GM18519 (cell line): ENCODE data around the gene RNF207.
"Not testable (repeated sequence)": the region's sequence is repeated elsewhere in the genome, so short reads cannot be mapped to it uniquely, and the experiment has no call there.

Source experiments
- ATAC-seq: cut with Tn5 transposase; IDR thresholded peaks from one replicate; pipeline ENCODE4 v1.9.1; 2021; ENCODE audit warnings: mild to moderate bottlenecking, moderate library complexity; ENCODE audit not compliant: unreplicated experiment, low FRiP score

Gene RNF207

DNA sequence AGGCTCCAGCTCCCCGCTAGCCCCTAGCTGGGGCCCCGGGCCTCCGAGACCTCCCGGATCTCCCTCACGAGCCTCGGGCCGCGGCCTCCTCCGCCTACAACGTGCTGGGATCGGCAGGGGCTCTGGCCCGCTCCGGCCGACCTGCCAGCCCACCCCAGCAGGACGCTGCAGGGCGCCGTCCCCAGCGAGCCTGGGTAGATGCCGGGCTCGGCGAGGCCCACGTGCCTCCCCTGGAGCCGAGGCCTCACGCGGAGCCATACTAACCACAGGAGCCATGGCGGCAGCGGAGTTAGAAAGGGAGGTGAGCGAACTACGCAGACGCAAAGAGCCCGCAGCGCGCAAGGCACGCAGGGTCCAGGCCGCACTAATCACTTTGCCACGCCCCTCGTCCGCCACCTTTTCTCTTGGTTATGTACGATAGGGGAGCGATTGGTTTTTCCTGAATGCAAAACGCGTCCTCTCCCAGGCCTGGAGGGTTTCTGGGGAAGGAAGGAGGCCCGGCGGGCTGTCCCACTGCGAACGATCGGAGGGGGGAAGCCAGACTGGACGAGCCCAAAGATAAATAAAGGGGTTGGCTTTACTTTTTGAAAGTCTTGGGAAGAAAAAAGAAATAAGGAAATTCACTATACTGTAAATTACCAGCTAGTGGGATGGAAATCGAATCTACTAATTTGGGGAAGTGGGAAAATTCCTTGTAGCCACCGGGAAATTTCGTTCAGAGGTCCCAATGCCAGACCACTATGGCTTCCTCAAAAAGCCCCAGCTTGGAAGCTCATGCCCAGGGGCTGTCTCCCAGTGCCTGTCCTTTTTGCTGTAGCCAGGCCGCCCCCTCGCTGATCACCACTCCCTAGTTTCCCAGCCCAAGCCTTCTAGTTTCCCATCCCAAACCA, 6.4 kb upstream of the RNF207 start, which contains the start of gene RPL22:
Gene RPL22 (minus strand): TSS at position 298 of the 890 bp plus-strand sequence. CDS start 22 bp downstream, at position 276.
- peak; percentile 92 for ATAC-seq

DNA sequence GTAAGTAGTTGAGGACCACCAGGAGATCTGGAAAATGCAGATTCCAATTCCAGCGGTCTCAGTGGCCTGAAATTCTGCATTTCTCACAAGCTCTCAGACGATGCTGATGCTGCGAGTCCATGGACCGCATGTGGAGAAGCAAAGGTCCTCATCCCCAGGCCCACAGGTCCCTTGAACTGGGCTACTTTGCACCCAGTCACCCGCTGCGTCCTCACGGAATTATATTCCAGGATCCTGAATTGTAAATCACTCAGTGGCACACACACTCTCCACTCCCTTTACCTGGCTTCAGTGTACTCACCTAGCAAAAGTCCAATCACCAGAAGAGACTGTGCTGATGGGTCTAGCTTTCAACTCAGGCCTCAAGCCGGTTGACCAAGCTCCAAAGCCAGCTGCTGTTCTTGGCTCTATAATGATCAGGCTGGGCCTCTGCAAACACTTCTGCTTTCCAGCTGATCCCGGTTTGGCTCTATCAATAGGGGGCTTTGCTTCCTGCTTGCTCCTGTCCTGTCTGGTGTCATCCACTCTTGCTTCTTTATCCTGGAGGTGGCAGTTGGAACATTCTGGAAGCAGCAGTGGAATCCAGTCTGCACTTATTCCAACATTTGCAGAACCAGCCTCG, 5.6 kb upstream of the RNF207 start:
- ATAC-seq, result no peak

DNA sequence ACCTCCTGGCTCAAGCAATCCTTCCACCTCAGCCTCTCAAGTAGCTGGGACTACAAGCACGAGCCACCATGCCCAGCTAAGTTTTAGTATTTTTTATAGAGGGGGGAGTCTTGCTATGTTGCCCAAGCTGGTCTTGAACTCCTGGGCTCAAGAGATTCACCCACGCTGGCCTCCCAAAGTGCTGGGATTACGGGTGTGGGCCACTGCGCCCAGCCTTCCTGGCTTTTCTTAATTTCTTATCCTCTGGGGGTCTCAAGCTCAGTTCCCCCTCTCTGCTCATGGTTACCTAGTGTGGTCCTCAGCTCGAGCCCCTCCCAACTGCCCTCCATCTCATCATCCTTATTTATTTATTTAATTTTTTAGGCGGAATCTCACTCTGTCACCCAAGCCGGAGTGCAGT, 3.7 kb upstream of the RNF207 start:
- no peak for ATAC-seq

DNA sequence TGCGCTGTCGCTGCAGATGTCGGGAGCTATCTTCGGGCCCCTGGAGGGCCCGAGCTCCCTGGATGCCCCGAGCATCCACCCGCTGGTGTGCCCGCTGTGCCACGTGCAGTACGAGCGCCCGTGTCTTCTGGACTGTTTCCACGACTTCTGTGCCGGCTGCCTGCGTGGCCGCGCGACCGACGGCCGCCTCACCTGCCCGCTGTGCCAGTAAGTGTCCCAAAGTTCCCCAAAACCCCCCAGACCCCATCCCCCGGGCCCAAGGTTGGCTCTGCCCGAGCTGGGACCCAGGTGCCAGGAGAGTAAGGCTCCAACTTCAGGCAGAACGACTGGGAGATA, 569 bp downstream of the RNF207 start:
- no peak for ATAC-seq

DNA sequence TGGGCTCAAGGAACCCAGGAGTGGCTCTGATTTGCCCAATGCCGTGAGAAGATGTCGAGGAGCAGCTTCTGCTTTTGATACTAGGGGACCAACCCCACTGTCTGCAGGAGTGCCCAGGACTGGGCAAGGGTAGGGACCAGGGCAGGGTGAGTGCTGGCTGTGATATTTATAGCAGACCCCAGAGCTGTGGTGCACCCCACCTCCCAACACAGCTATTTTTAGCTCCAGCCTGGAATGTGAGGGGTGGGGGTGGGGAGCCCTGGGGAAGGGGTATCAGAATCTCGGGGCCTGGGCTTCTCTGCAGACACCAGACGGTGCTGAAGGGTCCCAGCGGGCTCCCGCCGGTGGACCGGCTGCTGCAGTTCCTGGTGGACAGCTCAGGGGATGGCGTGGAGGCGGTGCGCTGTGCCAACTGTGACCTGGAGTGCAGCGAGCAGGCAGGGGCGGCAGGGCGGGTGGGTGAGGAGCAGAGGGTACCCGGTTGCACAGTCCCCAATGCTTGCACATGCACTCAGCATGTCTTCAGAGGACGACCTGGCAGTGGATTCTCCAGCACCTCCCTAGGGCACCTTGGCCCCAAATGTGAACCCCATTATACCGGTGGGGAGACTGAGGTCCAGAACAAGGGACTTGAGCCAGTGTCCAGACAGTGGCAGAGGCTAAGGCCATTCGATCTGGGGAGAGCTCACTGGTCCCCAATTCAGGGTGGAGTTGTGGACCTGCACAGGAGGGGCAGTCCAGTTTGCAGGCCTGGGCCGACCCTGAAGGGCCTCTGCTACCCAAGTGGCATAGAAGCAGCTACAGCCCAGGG, 1.4 kb downstream of the RNF207 start:
- ATAC-seq, result no peak

DNA sequence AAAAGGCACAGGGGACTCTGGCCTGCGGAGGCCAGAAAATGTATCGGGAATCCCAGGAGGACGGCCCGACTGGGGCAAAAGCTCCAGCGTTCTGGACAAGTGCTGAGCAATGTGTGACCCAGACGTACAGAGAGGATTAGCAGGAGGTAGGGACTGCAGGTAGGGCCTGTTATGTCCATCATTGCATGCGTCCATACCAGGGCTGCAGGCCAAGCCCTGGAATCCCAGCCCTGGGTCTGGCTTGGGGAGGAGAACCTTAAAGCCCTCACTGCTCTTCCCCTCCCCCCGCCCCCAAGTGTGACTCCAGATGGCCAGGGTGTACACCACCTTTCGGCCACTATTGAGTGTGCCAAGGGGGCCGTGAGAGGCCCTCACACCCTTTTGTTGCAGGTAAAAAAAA, 2.0 kb downstream of the RNF207 start:
- no peak for ATAC-seq

DNA sequence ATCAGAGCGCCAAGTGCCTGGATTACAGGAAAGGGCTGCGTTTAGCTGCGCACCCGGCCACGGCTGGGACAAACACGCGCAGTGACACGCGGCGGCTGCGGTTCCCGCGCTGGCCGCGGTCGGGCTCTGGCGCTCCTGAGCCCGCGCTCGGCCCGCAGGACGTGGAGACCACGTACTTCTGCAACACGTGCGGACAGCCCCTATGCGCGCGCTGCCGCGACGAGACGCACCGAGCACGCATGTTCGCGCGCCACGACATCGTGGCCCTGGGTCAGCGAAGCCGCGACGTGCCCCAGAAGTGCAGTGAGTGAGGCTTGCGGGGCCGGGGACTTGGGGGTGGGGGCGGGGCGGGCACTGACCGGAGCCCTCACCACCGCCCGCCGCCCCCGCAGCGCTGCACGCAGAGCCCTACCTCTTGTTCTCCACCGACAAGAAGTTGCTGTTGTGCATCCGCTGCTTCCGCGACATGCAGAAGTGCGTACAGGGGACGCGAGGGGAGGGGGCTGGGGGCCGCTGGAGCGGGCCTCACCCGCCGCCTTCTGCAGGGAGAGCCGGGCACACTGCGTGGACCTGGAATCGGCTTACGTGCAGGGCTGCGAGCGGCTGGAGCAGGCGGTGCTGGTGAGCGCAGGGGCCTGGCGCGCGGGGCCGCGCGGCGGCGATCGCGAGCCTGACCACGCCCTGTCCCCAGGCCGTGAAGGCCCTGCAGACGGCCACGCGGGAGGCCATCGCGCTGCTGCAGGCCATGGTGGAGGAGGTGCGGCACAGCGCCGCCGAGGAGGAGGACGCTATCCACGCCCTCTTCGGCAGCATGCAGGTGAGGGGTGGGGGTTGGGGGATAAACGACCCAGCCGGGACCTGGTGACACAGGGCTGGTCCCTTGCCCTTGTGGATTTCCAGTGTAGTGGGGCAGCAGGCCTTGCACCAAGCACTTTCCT, 3.1 kb downstream of the RNF207 start:
- ATAC-seq, result no peak

DNA sequence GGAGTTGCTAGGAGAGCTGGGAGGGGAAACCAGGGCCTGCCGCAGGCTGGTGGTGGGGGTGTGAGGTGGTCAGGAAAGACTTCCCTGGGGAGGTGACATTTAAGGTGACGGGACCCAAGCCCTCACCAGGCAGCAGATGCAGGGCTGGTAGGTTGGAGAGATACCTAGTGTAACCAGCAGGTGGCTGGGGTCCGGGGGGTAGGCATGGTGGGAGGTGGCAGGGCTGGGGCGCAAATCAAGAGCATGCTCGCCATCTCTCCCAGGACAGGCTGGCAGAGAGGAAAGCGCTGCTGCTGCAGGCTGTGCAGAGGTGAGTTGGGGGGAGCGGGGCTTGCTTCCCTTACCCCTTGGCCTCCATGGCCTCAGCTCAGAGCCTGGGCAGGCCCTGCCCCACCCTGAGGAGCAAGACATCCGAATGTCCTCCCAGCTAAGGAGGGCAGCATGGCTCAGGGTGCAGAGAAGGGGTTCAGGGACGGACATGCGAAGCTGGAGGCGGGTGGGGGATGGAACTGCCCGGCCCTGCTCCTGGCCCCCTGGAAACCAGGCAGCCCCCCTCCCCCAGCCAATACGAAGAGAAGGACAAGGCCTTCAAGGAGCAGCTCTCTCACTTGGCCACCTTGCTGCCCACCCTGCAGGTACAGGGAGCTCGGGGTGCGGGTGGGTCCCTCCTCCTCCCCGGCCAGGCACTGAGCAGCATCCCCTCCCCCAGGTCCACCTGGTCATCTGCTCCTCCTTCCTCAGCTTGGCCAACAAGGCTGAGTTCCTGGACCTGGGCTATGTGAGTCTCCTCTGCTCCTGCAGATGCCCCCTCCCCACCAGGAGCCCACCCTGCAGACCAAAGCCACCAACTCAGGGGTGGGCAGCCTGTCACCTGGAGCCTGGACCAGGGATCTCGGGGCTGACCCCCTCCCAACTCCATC, 4.0 kb downstream of the RNF207 start:
- no peak for ATAC-seq

DNA sequence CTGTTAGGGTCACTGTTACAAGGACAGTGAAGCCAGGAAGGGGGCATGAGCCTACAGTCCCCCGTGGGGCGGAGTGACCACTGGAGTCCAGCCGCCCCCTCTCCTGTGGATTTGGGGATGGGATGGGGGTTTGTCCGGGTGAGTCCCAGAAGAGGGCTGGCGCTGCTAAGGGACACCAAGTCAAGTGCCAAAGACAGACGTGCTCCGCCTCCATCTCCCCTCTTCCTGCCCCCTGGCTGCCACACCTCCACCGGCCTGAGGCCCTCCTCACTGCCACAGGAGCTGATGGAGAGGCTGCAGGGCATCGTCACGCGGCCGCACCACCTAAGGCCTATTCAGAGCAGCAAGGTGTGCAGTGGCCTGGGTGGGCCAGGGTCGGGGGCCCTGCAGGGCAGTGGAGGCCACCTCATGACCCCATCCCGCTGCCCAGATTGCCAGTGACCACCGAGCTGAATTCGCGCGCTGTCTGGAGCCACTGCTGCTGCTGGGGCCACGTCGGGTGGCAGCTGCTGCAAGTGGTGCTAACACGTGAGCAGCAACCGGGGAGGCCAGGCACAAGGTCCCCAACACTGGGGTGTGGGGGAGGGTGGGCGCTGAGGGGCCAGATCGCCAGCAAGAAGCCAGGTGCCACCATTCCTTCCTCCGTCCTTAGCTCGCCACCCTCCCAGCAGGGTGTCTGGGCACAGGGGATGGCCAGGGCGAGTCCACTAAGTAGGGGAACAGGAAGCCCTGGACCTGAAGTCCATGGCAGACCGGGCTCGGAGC, 4.9 kb downstream of the RNF207 start:
- ATAC-seq, result no peak

DNA sequence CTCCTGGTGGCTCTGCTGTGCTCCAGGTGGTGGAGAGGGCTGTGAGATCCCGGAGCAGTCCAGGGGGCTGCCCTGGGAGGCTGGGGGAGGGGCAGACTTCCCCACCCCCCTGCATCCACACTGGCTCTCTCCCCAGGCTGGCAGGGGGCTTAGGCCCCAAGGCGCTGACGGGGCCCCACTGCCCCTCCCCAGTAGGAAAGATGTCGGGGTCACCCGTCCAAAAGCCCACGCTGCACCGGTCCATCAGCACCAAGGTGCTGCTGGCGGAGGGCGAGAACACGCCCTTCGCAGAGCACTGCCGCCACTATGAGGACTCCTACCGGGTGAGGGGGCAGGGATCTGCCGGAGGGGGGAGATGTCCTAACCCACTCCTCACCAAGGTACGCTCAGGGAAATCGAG, 5.8 kb downstream of the RNF207 start:
- no peak for ATAC-seq

DNA sequence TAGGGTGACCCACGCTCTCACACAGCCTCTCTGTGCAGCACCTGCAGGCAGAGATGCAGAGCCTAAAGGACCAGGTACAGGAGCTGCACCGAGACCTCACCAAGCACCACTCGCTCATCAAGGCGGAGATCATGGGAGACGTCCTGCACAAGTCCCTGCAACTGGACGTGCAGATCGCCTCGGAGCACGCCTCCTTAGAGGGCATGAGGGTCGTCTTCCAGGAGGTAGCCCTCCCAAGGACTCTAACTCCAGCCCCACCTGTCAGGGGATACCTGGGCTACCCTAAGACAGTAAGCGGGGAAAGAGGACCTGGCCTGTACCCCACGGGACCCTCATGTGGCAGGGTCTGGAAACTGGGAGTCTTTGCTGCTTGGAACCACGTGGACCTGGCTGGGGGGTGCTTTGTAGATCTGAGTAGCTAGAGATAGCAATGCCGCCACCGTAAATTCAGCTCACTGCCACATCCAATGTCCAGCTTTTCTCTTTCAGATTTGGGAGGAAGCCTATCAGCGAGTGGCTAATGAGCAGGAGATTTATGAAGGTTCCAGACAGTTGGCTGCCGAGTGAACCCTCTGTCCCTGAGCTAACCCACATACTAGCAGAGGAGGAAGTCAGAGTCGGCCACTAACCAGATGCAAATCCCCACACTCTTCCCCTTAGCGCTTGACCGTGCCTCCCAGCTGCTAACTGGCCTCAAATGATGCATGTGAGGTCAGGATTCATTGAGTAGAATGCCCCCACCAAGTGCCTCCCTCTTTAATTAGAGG, 6.5 kb downstream of the RNF207 start:
- no peak for ATAC-seq

DNA sequence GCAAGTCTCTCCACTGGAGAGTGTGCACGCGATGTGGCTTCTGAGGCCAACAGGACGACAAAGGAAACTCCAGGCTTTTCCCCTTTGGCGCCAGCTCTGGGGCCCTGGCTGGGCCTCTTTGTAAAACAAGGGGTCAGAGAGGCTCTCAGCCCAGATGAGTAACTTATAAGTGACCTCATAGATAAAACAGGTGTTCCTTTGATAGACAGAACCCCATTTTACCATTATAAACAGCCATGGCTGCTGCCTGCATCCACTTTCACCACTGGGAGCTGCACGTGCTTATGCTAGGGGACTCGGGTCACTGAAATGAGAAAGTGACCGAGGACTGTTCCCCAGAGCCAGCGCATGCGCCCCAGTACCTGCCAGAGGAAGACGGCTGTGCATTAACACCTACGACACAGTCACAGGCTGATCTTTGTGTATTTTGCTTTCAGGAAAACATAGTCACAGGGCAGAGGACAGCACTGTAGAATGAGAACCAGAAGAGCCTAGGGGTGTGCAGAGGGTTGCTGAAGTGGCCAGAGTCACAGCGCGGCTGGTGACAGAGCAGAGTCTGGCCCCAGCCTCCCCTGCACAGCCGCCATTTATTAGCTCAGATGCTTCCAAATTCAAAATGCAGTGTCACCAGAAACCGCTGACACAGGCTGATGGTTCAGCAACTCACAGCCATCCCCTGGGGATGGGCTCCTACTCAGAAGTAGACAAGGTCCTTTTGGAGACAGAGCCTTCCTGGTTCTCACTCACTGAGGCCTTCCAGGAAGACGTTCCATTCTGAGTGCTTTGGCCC, 12.7 kb downstream of the RNF207 start:
- no peak for ATAC-seq

DNA sequence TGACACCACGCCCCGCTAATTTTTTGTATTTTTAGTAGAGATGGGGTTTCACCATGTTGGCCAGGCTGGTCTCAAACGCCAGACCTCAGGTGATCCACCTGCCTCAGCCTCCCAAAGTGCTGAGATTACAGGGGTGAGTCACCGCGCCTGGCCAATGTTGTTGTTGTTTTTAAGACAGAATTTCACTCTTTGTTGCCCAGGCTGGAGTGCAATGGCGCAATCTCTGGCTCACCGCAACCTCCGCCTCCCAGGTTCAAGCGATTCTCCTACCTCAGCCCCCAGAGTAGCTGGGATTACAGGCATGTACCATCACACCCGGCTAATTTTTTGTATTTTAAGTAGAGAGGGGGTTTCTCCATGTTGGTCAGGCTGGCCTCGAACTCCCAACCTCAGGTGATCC, 13.7 kb downstream of the RNF207 start:
- ATAC-seq, result not testable (repeated sequence)

DNA sequence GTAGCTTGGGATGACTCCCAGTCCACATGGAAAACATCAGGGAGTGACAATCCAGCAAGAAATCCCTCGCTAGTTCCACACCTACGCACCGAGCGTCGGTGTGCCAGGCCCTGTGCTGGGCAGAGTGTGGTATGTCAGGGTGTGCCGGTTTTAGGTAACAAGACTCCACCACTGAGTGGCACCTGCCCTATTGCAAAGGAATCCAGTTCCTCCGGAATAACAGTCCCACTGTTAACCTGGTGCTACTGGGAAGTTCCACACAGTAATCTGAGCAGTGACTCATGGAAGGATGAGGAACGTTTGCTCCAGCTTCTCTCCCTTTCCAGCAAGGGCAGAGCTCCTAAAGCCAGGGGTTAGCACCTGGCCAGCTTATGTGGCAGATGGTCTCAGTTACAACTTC, 14.3 kb downstream of the RNF207 start:
- no peak for ATAC-seq

DNA sequence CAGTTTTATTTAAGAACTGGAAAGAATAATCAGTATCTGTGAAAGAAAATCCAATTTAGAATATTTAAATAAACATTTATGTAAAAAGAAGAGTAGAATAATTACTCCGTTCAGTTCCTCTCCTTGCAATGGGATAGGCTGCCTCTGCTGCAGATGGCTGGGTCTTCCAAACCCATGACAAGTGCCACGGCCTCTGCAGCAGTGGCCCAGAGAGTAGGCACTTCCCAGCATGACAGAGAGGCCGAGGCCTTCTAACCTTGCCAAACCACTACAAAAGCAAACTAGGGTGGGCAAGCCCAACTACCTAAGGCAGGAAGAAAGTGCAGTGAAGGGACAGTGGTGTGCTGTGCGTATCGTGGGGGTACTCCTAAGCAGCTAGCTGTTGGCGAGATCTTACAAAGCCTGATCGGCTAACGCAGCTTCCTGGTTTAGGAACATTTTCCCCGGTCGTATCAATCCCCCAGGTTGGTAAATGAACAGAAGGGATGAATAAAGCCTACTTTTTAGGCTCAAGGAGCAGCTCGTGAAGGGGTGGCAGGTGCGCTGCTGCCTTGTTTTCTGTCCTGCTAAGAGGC, 15.4 kb downstream of the RNF207 start:
- no peak for ATAC-seq

DNA sequence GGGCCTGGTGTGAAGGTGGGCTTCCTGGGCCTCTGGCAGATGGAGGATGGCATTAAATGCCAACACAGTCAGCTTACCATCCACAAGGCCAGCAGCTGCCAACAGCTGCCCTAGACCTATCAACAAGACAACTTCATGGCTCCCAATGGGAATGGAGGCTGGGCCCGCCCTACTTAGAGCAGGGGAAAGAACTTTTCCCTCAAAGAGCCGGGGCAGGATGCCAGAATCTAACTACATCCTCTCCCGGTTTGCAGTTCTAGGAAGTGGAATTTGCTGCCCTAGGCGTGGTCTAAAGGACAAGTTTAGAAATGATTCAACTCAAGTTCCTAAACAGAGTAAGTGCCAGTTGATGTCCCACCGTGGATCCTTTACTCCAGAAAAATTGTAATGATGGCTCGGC, 16.7 kb downstream of the RNF207 start:
- ATAC-seq, result no peak

DNA sequence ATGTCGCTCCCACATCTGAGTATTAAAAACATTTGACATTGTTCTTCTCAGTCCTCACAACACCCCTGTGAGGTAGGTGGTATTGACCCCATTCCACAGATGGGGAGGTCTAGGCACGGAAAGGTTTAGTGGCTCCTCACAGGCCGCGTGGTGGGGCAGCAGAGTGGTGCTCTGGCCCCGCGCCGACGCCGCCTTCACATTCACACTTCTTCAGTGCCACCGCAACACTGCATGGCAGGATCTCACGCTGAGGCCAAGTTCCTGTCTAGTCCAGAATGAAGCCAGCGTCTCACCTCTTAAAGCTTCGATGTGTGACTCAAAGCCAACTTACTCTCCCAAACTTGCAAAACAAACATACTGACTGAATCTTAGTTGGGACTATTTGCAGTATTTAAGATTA, 17.7 kb downstream of the RNF207 start:
- no peak for ATAC-seq
